IPS DF 19.7 (cell line): ENCODE data around the gene CORO6.

Experiments
- DNase-seq: peaks from one replicate; pipeline ENCODE4 v3.0.0-alpha.2; 2013; ENCODE audit warnings: low read depth, low spot score

The CORO6 gene

DNA sequence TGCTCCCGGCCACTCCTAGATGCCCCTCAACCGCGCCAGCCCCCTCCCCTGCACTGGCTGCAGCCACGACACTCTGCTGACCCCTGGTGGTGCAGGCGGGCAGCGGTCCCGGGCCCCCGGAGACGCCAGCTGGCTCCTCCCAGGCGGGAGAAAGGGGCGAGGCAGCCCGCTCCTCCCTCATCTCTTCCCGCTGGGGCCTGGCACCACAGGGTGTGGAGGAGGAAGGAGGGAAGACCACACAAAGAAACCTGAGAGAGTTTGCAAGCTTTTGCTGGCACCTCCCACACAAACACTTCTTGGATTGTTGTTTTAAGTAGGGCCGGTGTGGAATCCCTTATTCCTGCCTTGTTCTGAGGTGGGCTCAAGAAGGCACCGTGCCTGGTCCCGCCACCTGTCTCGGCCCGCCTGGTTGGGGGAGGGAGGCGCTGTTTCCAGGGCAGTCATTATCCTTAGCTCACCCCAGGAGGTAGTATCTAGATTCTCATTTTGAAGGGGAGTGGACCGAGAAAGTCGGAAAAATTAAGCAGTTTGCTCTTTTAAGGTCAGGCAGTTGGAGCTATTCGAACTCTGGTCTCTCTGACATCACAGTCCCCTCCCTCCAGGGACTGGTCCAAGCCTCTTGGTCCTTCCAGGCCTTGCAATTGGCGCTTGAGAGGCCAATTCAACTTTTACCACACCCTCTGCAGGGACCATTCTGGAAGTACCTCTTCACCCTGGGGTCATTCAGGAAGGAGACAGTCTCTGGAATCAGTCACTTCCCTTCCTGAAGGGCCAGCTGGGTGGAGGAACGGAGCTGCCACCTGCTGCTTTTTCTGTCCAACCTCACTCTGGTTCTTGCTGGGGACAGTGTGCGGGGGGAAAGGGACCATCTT, 30.7 kb downstream of the CORO6 start:
- DNase-seq = no peak

DNA sequence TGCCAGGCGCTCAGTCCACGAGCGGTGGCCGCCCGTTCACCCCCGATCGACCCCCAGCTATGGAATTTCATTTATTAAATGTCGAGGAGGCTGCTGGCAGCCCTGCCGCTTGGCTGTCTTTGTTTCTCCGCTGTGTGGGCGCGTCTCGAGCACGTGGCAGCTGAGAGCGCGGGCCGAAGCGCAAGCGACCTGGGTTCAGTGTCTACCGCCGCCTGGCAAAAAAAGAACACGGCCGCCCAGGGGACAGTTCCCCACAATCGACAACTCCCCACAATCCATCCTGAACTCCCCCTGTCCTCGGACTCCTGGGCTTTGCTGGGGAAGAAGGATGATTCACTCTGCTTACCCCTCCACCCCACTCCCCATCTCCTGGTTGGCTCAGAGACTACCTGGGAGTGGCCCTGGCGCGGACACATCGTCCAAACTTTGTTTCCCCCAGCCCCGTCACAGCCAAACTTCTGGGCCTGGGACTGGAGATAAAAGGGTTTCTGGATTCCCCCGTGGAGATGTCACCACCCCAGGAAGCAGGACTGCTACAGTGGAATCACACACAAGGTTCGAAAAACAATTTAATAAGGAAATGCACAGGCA, 31.5 kb downstream of the CORO6 start:
- no peak for DNase-seq

- no peak for DNase-seq
Measured at GRCh38 chr17:29590411-29591145, 32.1 kb downstream of the CORO6 start.

GRCh38 chr17:29589524-29590410, 32.9 kb downstream of the CORO6 start, which contains the start of gene GIT1:
Gene GIT1, minus strand, starts transcription at chr17:29589648. Its CDS starts 270 bp downstream, at chr17:29589378.
- no peak for DNase-seq

GRCh38 chr17:29588562-29589411, 33.9 kb downstream of the CORO6 start:
- no peak for DNase-seq

- DNase-seq = no peak
Measured at GRCh38 chr17:29588017-29588561, 34.6 kb downstream of the CORO6 start.

GRCh38 chr17:29587591-29587990, 35.1 kb downstream of the CORO6 start:
- DNase-seq = no peak

DNA sequence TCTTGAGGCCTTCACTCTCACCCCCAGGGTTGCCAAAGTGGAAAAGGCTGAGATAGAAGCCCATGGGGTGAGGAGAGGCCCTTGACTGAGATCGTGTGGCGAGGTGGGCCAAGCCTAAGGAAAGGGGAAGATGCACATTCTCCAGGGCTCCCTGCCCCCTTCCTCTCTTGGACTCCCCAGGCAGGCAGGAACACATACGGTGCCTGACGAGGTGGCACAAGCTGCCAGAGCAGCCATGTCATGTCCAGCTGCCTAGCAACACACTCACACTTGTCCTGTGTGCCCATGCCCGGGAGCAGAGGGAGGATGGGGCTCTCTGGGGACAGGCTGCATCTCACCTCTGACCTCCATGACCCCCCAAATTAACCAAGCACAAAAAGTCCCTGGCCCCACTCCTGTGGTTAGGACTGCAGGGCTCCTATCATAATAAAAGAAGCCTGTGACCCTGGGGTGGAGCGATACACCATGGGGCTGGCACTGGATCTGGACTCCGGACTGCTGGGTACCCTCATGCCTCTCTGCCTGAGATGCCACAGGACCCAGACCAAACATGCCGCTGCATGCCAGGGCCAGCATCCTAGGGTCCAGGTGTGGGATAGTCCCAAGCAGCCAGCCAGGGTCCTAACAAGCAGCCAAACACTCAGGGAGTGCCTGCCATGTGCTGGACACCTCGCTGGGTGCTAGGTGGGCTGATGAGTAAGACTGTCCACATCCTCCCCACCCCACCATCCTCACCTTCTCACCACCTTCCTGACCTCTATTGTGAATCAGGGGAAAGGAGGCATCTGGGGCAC, 35.8 kb downstream of the CORO6 start:
- no peak for DNase-seq

- DNase-seq = no peak
Measured at GRCh38 chr17:29585080-29585751, 37.5 kb downstream of the CORO6 start.

DNA sequence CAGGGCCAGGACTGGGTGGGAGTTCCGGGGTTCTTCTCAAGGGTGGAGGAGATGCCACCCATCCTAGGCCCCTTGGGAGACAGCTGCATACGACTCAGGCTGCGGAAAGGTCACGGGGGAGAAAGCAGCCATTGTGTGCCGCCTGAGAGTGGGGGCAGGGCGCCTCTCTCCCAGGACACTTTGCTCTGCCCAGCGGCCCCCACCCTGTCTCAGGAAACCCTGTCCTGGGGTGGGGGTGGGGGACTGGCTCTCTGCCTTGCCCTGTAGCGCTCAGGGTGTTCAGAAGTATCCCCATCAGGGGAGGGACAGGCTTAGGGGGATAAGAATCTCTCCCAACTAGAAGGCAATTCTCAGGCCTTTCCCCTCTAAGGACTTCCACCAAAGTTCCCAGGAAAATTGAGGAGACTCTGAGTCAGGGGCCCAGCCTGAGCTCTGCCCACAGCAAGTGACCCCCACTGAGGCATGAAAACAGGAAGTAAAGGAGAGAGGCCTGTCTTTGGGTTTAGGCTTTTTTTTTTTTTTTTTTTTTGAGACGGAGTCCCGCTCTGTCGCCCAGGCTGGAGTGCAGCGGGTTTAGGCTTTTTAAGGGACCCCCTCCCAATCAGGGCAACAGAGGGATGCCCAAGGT, 38.1 kb downstream of the CORO6 start:
- no peak for DNase-seq

DNA sequence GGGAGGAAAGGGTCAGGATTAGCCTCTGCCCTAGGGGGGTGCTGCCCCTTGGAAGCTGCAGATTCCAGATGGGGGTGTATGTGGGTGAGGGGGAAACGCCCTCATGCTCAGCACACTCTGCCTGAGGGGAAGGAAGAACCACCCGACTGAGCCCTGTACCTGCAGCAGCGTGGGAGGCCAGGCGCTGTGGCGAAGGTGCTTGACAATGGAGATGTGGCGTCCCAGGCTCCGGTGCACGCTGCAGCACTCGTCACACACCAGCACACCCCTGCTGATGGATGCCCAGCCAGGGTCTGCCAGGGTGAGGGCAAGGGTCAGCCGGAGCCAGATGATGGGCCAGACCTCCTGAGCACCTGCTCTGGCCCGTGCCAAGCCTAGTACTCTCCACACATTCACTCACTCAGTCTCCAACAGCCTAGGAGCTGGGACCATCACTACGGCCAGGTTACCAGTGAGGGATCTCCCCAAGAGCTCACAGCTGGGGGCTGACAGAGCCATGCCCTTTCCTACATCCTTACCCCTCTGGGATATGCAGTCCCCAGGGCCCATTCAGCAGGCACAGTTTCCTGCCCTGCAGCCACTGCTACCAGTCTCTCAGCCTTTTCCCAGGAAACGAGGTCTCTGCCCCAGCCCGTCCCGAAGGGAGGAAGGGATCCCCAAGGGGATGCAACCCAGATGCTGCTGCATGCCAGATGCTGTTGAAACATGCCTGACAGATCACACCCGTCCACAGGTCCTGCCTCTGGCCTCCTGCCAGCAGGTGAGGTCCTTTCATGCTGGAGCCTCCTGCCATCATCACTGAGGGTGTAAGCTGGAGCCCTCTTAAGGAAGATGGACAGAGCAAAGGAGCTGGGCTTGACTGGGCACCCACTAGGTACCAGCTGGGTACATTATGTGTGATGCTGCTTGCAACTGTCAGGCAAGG, 39.1 kb downstream of the CORO6 start:
- no peak for DNase-seq

GRCh38 chr17:29582772-29583171, 39.9 kb downstream of the CORO6 start:
- DNase-seq = no peak

DNA sequence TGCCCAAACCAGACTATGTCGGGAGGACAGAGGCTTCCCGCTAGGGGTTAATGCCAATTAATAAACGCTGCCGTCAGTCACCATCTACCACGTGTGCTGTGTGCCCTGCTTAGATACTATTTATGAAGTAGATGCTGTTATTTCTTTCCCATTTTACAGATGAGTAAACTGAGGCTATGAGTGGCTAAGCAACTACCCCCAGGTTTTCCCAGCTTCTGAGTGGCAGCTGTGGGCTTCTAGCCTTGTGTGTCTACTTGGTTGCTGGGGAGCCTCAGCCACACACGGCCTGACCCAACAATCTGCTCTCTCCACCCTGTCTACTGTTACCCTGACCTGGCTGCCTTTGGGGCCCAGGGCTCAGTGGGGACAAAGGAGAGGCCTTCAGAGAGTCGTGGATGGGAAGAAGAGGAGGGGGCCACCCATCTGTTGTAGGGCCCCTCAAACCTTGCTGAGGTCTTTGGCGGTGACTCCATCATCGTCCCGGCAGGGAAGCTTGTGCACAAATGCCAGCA, 40.4 kb downstream of the CORO6 start:
- DNase-seq = no peak

DNA sequence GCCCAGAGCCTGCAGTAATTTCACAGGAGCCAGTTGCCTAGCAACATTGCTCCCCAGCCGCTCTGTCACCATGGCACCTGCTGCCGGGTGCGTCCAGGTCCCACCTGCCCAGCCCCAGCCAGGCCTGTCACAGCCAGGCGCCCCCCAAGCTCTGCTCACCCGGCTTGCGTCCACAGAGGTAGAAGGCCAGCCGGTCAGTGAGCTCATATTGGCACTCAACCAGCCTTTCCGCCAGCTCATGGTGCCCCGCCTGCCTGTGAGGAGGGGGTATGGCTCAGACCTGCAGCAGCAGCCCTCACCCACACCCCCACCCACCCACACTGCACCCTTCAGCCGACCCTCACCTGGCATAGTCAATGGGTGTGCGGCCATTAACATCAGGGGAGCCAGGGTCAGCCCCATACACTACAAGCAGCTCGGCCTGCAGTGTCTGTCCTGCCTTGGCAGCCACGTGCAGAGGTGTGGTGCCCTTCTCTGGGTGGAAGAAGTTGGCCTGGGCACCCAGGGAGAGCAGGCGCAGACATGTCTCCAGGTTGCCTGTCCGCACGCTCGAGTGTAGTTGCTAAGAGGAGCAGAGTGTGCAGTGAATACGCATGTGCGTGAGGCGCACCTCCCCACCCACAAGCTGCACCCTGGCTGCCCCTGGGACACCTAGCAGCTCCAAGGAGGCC, 41.0 kb downstream of the CORO6 start:
- DNase-seq = no peak

GRCh38 chr17:29579866-29580771, 42.6 kb downstream of the CORO6 start:
- DNase-seq = no peak
